Measurements from ENCODE around the gene SLC12A5. TPM values are rescaled to one million over a fixed set of nuclear protein-coding genes. Genes with fewer than 3 reads are reported as not detected.

Gene SLC12A5
- 20.0 and 20.9 TPM in 2 replicates for total RNA-seq (2021)
- percentile 34 among the genes with signal in this experiment for Bru-seq, nascent RNA
- BruChase-seq, experiment 1, labeled RNA remaining after a 2-hour chase, result percentile 39 among the genes with signal in this experiment
- percentile 42 among the genes with signal in this experiment for BruChase-seq, experiment 2, labeled RNA remaining after a 6-hour chase
- long read RNA-seq, partial matches to known transcripts, result 0 of 4 reads
- long read RNA-seq, other reads (novel, unspliced or antisense), result 2 of 4 reads

DNA sequence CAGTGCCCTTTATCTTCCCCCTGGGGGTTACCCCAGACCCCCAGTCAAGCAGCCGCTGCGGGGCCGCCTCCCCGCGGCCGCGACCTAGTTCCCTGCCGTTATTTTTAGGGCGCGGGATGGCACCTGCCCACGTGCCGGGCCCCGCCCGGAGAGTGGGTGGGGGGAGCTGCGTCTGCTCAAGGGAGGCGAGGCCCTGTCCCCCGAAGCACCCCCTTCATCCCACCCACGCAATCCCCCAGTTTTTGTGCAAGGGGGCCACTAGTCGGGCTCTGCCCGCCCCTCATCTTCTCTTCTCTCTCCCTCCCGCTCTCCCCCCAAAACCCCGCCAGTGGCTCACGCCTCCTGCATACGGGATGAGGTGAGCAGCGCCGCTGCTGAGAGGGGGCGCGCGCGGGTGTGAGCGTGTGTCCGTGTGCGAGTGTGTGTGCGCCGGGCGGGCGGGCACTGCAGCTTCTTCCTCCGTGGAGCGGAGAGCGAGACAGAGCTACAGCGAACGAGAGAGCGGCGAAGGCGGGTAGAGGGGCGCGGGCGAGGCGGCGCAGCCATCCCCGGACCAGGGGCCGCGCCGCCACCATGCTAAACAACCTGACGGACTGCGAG is at the start of gene SLC12A5:
TSS of gene SLC12A5 (plus strand) at position 444 of the 600 bp plus-strand sequence. CDS start at position 574, 130 bp downstream.
- Histone ChIP-seq H3K27ac (ENCODE audit: low read depth, low read length, poor library complexity, severe bottlenecking) (no peak within 1 kb of the TSS), H3K27me3 (replicated peaks; ENCODE audit: insufficient read depth, low read depth, low read length, poor library complexity) (peaks cover 61% of the 10 kb centered on the region), H3K36me3 (ENCODE audit: insufficient read depth, low read length, poor library complexity, severe bottlenecking) (no peaks in the 10 kb centered on the region), H3K4me1 (ENCODE audit: insufficient read depth, low read length, poor library complexity, severe bottlenecking) (no peaks in the 10 kb centered on the region), H3K4me3 (ENCODE audit: low read depth, low read length, poor library complexity, severe bottlenecking) (no peak within 1 kb of the TSS), H3K9me3 (ENCODE audit: low read depth, low read length, poor library complexity, severe bottlenecking) (no peaks in the 10 kb centered on the region)
- intact Hi-C loops (cut with micrococcal nuclease; ENCODE audit: unreplicated experiment), result no loop called here
- ChIA-PET POLR2A (ENCODE audit: low non-redundant PET) (no interaction called here), CTCF (interaction anchor here (0.8 kb wide), 1 partner anchor 125 kb away, joined by 4 read pairs; no protein-coding TSS in a partner anchor)
- no peak for DNase-seq (ENCODE audit: low spot score)
- TF ChIP-seq EZH2 (IDR thresholded peaks at IDR 0.05; ENCODE audit: borderline replicate concordance, low read depth, low read length, poor library complexity, severe bottlenecking) (no peak), CTCF (conservative IDR thresholded peaks at IDR 0.05; ENCODE audit: low read depth, low read length) (no peak)
- no TSS peak for BruUV-seq (replicated peaks)

GRCh38 chr20:45981261-45981660 is 47.8 kb upstream of the SLC12A5 start:
- Histone ChIP-seq H3K36me3 (ENCODE audit: insufficient read depth, low read length, poor library complexity, severe bottlenecking) (no peaks in the 10 kb centered on the region), H3K9me3 (ENCODE audit: low read depth, low read length, poor library complexity, severe bottlenecking) (no peaks in the 10 kb centered on the region), H3K27me3 (replicated peaks; ENCODE audit: insufficient read depth, low read depth, low read length, poor library complexity) (no peaks in the 10 kb centered on the region), H3K4me1 (ENCODE audit: insufficient read depth, low read length, poor library complexity, severe bottlenecking) (no peaks in the 10 kb centered on the region), H3K27ac (ENCODE audit: low read depth, low read length, poor library complexity, severe bottlenecking) (no peak overlapping the region), H3K4me3 (ENCODE audit: low read depth, low read length, poor library complexity, severe bottlenecking) (no peak overlapping the region)
- BruUV-seq (replicated peaks), result no TSS peak
- TF ChIP-seq EZH2 (IDR thresholded peaks at IDR 0.05; ENCODE audit: borderline replicate concordance, low read depth, low read length, poor library complexity, severe bottlenecking), result no peak
- TF ChIP-seq CTCF (conservative IDR thresholded peaks at IDR 0.05; ENCODE audit: low read depth, low read length), result no peak
- intact Hi-C loops (cut with micrococcal nuclease; ENCODE audit: unreplicated experiment), result no loop called here
- CTCF ChIA-PET, result no interaction called here
- POLR2A ChIA-PET (ENCODE audit: low non-redundant PET), result interaction anchor here (0.8 kb wide), 1 partner anchor 28 kb away, joined by 7 read pairs; no protein-coding TSS in a partner anchor
- DNase-seq (ENCODE audit: low spot score), result no peak

DNA sequence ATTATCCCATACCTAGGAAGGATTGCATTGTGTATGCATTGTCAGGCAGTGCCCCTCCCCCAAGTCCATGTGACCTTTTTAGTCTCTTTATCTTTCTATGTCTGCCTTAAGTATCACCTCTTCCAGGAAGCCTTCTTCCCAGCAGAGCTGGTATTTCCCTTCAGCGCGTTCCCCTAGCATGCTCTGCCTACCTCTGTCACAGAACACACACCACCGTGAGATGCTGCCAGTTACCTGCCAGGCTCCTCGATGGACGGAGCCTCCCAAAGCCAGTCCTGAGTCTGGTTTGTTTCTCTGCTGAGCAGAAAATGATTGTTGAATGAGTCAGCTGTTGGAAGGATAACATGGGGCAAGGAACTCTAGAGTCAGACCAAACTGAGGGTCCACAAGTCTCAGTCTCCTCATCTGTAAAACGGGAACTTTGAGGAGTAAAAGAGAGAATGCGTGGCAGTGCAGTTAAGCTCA is 45.7 kb upstream of the SLC12A5 start:
- CTCF ChIA-PET, result interaction anchor here (1.2 kb wide), 1 partner anchor 31 kb away, joined by 3 read pairs; no protein-coding TSS in a partner anchor

More for the DNA sequence above, 45.7 kb upstream of the SLC12A5 start:
- H3K4me3 ChIP-seq (ENCODE audit: low read depth, low read length, poor library complexity, severe bottlenecking), result no peak overlapping the region
- no TSS peak for BruUV-seq (replicated peaks)
- no peaks in the 10 kb centered on the region for H3K4me1 ChIP-seq (ENCODE audit: insufficient read depth, low read length, poor library complexity, severe bottlenecking)
- intact Hi-C loops (cut with micrococcal nuclease; ENCODE audit: unreplicated experiment), result no loop called here
- POLR2A ChIA-PET (ENCODE audit: low non-redundant PET), result no interaction called here
- TF ChIP-seq EZH2 (IDR thresholded peaks at IDR 0.05; ENCODE audit: borderline replicate concordance, low read depth, low read length, poor library complexity, severe bottlenecking) (no peak), CTCF (conservative IDR thresholded peaks at IDR 0.05; ENCODE audit: low read depth, low read length) (no peak)
- no peak for DNase-seq (ENCODE audit: low spot score)
- no peak overlapping the region for H3K27ac ChIP-seq (ENCODE audit: low read depth, low read length, poor library complexity, severe bottlenecking)
- no peaks in the 10 kb centered on the region for H3K27me3 ChIP-seq (replicated peaks; ENCODE audit: insufficient read depth, low read depth, low read length, poor library complexity)
- no peaks in the 10 kb centered on the region for H3K9me3 ChIP-seq (ENCODE audit: low read depth, low read length, poor library complexity, severe bottlenecking)
- no peaks in the 10 kb centered on the region for H3K36me3 ChIP-seq (ENCODE audit: insufficient read depth, low read length, poor library complexity, severe bottlenecking)
